H1 (cell line): ENCODE results near the gene PRDM2. TPM values are rescaled to one million over a fixed set of nuclear protein-coding genes. Genes with fewer than 3 reads are reported as not detected.
A peak's percentile ranks its signal among the peaks of the same experiment; 100 is the strongest.

ENCODE experiments used
- CTCF ChIA-PET: fragments of 300-600 bp; sonication (Branson Sonifier 250); formaldehyde crosslinking; loops from one replicate; lab custom pipeline; 2021; ENCODE audit not compliant: partially characterized antibody; lab: Charles Lee
- POLR2A ChIA-PET: fragments of 300-600 bp; sonication (Branson Sonifier 250); formaldehyde crosslinking; loops from one replicate; lab custom pipeline; 2021; ENCODE audit warnings: inconsistent platforms; ENCODE audit not compliant: partially characterized antibody; lab: Charles Lee
- DNase-seq, 2 experiments: peaks; one replicate each; pipeline versions ENCODE4 v3.0.0 to v3.0.0-alpha.2; 2010 to 2022; ENCODE audit warnings: low spot score in 2 of 2, low read depth in 1 of 2, mixed read lengths in 1 of 2
- FAIRE-seq: peaks from 2 replicates; lab custom pipeline; 2011; peaks lifted over from hg19 to GRCh38; lab: Jason Lieb, UNC
- H2AFZ ChIP-seq: 2 replicates; pipeline ENCODE4 v1.8.1; 2012; ENCODE audit warnings: low read length, inconsistent platforms
- H2AK5ac ChIP-seq: 2 replicates; pipeline ENCODE4 v1.6.1; 2013; ENCODE audit warnings: low read depth, low read length
- H2BK120ac ChIP-seq: replicated peaks from 2 replicates; pipeline ENCODE3; 2013; ENCODE audit warnings: low read depth, low read length, inconsistent platforms
- H2BK12ac ChIP-seq: 2 replicates; pipeline ENCODE4 v1.6.1; 2013; ENCODE audit warnings: low read depth, low read length
- H2BK15ac ChIP-seq: 2 replicates; pipeline ENCODE4 v1.6.1; 2013; ENCODE audit warnings: low read length
- H2BK20ac ChIP-seq: 2 replicates; pipeline ENCODE4 v1.6.1; 2013; ENCODE audit warnings: low read length
- H2BK5ac ChIP-seq: 2 replicates; pipeline ENCODE4 v1.6.1; 2013; ENCODE audit warnings: low read depth, low read length
- H3K14ac ChIP-seq: 2 replicates; pipeline ENCODE4 v1.6.1; 2013; ENCODE audit warnings: inconsistent platforms; ENCODE audit not compliant: insufficient read length
- H3K18ac ChIP-seq: 2 replicates; pipeline ENCODE4 v1.6.1; 2013; ENCODE audit warnings: low read length; ENCODE audit errors: extremely low read depth
- H3K23ac ChIP-seq: 2 replicates; pipeline ENCODE4 v1.6.1; 2013; ENCODE audit warnings: inconsistent platforms; ENCODE audit not compliant: insufficient read length
- H3K23me2 ChIP-seq: 2 replicates; pipeline ENCODE4 v1.6.1; 2013; ENCODE audit warnings: low read depth, low read length
- H3K27ac ChIP-seq: 2 replicates; pipeline ENCODE4 v1.6.1; 2011; ENCODE audit warnings: low read depth, low read length, inconsistent platforms
- H3K27me3 ChIP-seq, 4 experiments: replicated peaks in 1 of 4; 1 replicate in 1 of 4; 2 replicates in 3 of 4; pipeline versions ENCODE4 v1.6.1 to v1.8.1; 2011 to 2013; ENCODE audit warnings: low read length in 3 of 4, mild to moderate bottlenecking in 3 of 4, inconsistent platforms in 2 of 4, mixed read lengths in 2 of 4, moderate library complexity in 1 of 4; ENCODE audit not compliant: control insufficient read depth in 3 of 4, insufficient read depth in 3 of 4; ENCODE audit errors: extremely low read depth in 1 of 4
- H3K36me3 ChIP-seq, 4 experiments: 2 replicates each; pipeline versions ENCODE4 v1.6.1 to v1.8.1; 2011 to 2013; ENCODE audit warnings: mild to moderate bottlenecking in 4 of 4, low read length in 3 of 4, moderate library complexity in 2 of 4, control low read depth in 1 of 4, inconsistent platforms in 1 of 4; ENCODE audit not compliant: insufficient read depth in 4 of 4, control insufficient read depth in 2 of 4
- H3K4ac ChIP-seq: replicated peaks from 2 replicates; pipeline ENCODE3; 2013; ENCODE audit warnings: low read length, low read depth, mixed read lengths, inconsistent platforms; ENCODE audit not compliant: insufficient read length
- H3K4me1 ChIP-seq, 4 experiments: replicated peaks in 1 of 4; 1 replicate in 1 of 4; 2 replicates in 3 of 4; pipeline versions ENCODE4 v1.6.1 to v1.8.1; 2011 to 2013; ENCODE audit warnings: low read length in 3 of 4, inconsistent platforms in 2 of 4, mixed read lengths in 1 of 4; ENCODE audit not compliant: insufficient read depth in 4 of 4, control insufficient read depth in 3 of 4
- H3K4me2 ChIP-seq, 2 experiments: 2 replicates each; pipeline versions ENCODE4 v1.6.1 to v1.8.1; 2011 to 2013; ENCODE audit warnings: low read depth in 2 of 2, low read length in 2 of 2, control low read depth in 1 of 2, inconsistent platforms in 1 of 2, mild to moderate bottlenecking in 1 of 2; ENCODE audit not compliant: insufficient read depth in 1 of 2
- H3K4me3 ChIP-seq, 4 experiments: fragments of 200-600, 300-600 bp in 1 of 4; sonication (generic), shearing (Covaris generic), sonication (Bioruptor Twin) in 1 of 4; 2 replicates each; pipeline versions ENCODE4 v1.5.1 to v1.8.1; 2011 to 2016; ENCODE audit warnings: low read length in 4 of 4, low read depth in 3 of 4, control low read depth in 2 of 4, inconsistent platforms in 2 of 4, mild to moderate bottlenecking in 2 of 4, mixed read lengths in 1 of 4, moderate library complexity in 1 of 4; ENCODE audit not compliant: insufficient read depth in 2 of 4; ENCODE audit errors: extremely low read depth in 1 of 4
- H3K56ac ChIP-seq: replicated peaks from 2 replicates; pipeline ENCODE3; 2013; ENCODE audit warnings: low read depth, mild to moderate bottlenecking, mixed read lengths, low read length, inconsistent platforms; ENCODE audit not compliant: insufficient read length
- H3K79me1 ChIP-seq: 2 replicates; pipeline ENCODE4 v1.6.1; 2013; ENCODE audit warnings: low read depth, low read length, control low read depth
- H3K79me2 ChIP-seq, 2 experiments: 2 replicates each; pipeline versions ENCODE4 v1.6.1 to v1.8.1; 2012 to 2013; ENCODE audit warnings: low read length in 2 of 2, mild to moderate bottlenecking in 2 of 2, inconsistent platforms in 1 of 2; ENCODE audit not compliant: insufficient read depth in 2 of 2, control insufficient read depth in 1 of 2
- H3K9ac ChIP-seq, 4 experiments: replicated peaks in 1 of 4; 1 replicate in 1 of 4; 2 replicates in 3 of 4; pipeline versions ENCODE4 v1.6.1 to v1.8.1; 2011 to 2013; ENCODE audit warnings: low read depth in 3 of 4, low read length in 3 of 4, control low read depth in 2 of 4, mild to moderate bottlenecking in 2 of 4, moderate library complexity in 2 of 4, inconsistent platforms in 1 of 4; ENCODE audit errors: extremely low read depth in 1 of 4
- H3K9me3 ChIP-seq, 2 experiments: 2 replicates each; pipeline versions ENCODE4 v1.6.1 to v1.8.1; 2012 to 2013; ENCODE audit warnings: mild to moderate bottlenecking in 2 of 2, moderate library complexity in 2 of 2, control low read depth in 1 of 2, inconsistent platforms in 1 of 2, low read depth in 1 of 2, low read length in 1 of 2, mixed read lengths in 1 of 2; ENCODE audit not compliant: insufficient read depth in 2 of 2
- H4K20me1 ChIP-seq, 2 experiments: replicated peaks in 1 of 2; 2 replicates each; pipeline versions ENCODE3 to v1.8.1; 2011 to 2013; ENCODE audit warnings: inconsistent platforms in 2 of 2, low read length in 2 of 2, mild to moderate bottlenecking in 1 of 2; ENCODE audit not compliant: insufficient read depth in 2 of 2, control insufficient read depth in 1 of 2
- H4K5ac ChIP-seq: 2 replicates; pipeline ENCODE4 v1.6.1; 2013; ENCODE audit warnings: low read length, low read depth, mixed read lengths, inconsistent platforms; ENCODE audit not compliant: insufficient read length
- H4K8ac ChIP-seq: 2 replicates; pipeline ENCODE4 v1.8.0; 2013; ENCODE audit warnings: mild to moderate bottlenecking, moderate library complexity, low read length, inconsistent platforms; ENCODE audit not compliant: insufficient read depth; ENCODE audit errors: extremely low read depth
- H4K91ac ChIP-seq: replicated peaks from 2 replicates; pipeline ENCODE3; 2013; ENCODE audit warnings: low read length, mixed read lengths, inconsistent platforms; ENCODE audit not compliant: insufficient read length
- ATF2 ChIP-seq: IDR thresholded peaks from 2 replicates; pipeline ENCODE4 v1.6.1; 2012; ENCODE audit warnings: low read length, inconsistent platforms
- CHD1 ChIP-seq: IDR thresholded peaks from 2 replicates; pipeline ENCODE4 v1.6.1; 2012; ENCODE audit warnings: low read depth, low read length, improper control_type of control experiment
- EP300 ChIP-seq, 2 experiments: IDR thresholded peaks; 1 replicate in 1 of 2; 2 replicates in 1 of 2; pipeline ENCODE4 v1.6.1; 2011 to 2012; ENCODE audit warnings: low read depth in 2 of 2, low read length in 2 of 2, mild to moderate bottlenecking in 2 of 2, borderline replicate concordance in 1 of 2, inconsistent platforms in 1 of 2, moderate library complexity in 1 of 2
- EZH2 ChIP-seq: fragments of 200-600 bp; sonication (generic); IDR thresholded peaks from 2 replicates; pipeline ENCODE4 v1.7.1; 2012; ENCODE audit warnings: low read depth, mild to moderate bottlenecking, moderate library complexity, low read length, inconsistent platforms; ENCODE audit not compliant: severe bottlenecking
- KDM1A ChIP-seq: fragments of 200-600, 300-600 bp; sonication (generic); IDR thresholded peaks from 2 replicates; pipeline ENCODE4 v1.7.1; 2016; ENCODE audit warnings: mild to moderate bottlenecking, low read length, borderline replicate concordance
- PHF8 ChIP-seq: fragments of 200-600 bp; sonication (generic); conservative IDR thresholded peaks from 2 replicates; pipeline ENCODE4 v1.7.1; 2012; ENCODE audit warnings: low read depth, mild to moderate bottlenecking, inconsistent platforms, low read length, moderate library complexity
- POLR2AphosphoS5 ChIP-seq: IDR thresholded peaks from 2 replicates; pipeline ENCODE4 v1.6.1; 2011; ENCODE audit warnings: low read depth, low read length
- SIX5 ChIP-seq: IDR thresholded peaks from 2 replicates; pipeline ENCODE4 v1.6.1; 2011; ENCODE audit warnings: mild to moderate bottlenecking, low read depth, low read length
- TAF7 ChIP-seq: optimal IDR thresholded peaks from 2 replicates; pipeline ENCODE3; 2011; ENCODE audit warnings: low read depth, mild to moderate bottlenecking, inconsistent platforms, low read length, moderate library complexity, borderline replicate concordance
- TEAD4 ChIP-seq: IDR thresholded peaks from 2 replicates; pipeline ENCODE4 v1.6.1; 2012; ENCODE audit warnings: low read depth, low read length, inconsistent platforms, mixed read lengths
- WGBS, 2 experiments: shearing (Covaris generic) in 1 of 2; methylation state at CpG; one replicate each; pipeline versions ENCODE4 v1.1.6 to v1.1.7; 2013 to 2015; ENCODE audit warnings: low lambda C conversion rate in 2 of 2, mixed read lengths in 2 of 2, inconsistent platforms in 1 of 2, low coverage in 1 of 2, missing lambda C conversion rate in 1 of 2; ENCODE audit not compliant: insufficient replicate concordance in 2 of 2, insufficient coverage in 1 of 2, insufficient read length in 1 of 2; ENCODE audit errors: extremely low coverage in 1 of 2, missing lambda C conversion rate in 1 of 2; 5-methylcytosine and 5-hydroxymethylcytosine counted together
- polyA plus RNA-seq, 7 experiments: library from polyadenylated mRNA; depleted of rRNA in 3 of 7; stranded (reverse) in 5 of 7; unstranded in 2 of 7; fragments of >200 nt in 5 of 7; fragments of 200-250 nt in 2 of 7; gene quantifications; 1 replicate in 5 of 7; 2 replicates in 1 of 7; 4 replicates in 1 of 7; pipeline versions ENCODE4 v1.2.1 to v1.2.3, GENCODE V29; 2011 to 2013; ENCODE audit warnings: missing spikeins in 2 of 7, mixed read lengths in 2 of 7
- total RNA-seq: library from RNA; stranded (reverse); fragmentation: NEBNext Ultra II Directional; extraction: Animal tissue kit (Norgen Biotek cat#: 25700); gene quantifications from 2 replicates; pipeline ENCODE4 v1.2.1, GENCODE V29; 2021

The PRDM2 gene
- total and polyA plus RNA-seq, 2 of the 8 experiments (the other 6 are each of a cell fraction or from before 2014, with no cell fraction given) = 5.8 to 21.2 TPM

GRCh38 chr1:13701271-13701640 is 1.3 kb downstream of the PRDM2 start:
- H3K4me3 ChIP-seq = peak overlapping the region in 1 of 4 experiments; percentile 83; a peak in 2 of 8 replicates
- POLR2A ChIA-PET = no interaction called here
- no peak for TF ChIP-seq EP300 (IDR thresholded peaks at IDR 0.05; ENCODE audit: borderline replicate concordance in 1 of 2, low read depth in 2 of 2, low read length in 2 of 2)
- no peak for TF ChIP-seq TAF7
- no peak for TF ChIP-seq PHF8
- no peak for TF ChIP-seq KDM1A
- no peak for TF ChIP-seq CHD1
- no peak for TF ChIP-seq POLR2AphosphoS5
- TF ChIP-seq TEAD4 = no peak
- TF ChIP-seq EZH2 = no peak
- no peak for TF ChIP-seq ATF2
- TF ChIP-seq SIX5 = no peak

More at GRCh38 chr1:13701271-13701640, 1.3 kb downstream of the PRDM2 start:
- no peak overlapping the region for H3K14ac ChIP-seq
- no peak overlapping the region for H2BK20ac ChIP-seq
- DNase-seq (no peak), FAIRE-seq (no peak)
- H2BK120ac ChIP-seq = no peak overlapping the region
- H3K4me1 ChIP-seq = peaks cover 0 to 7% (median 2%) of the 10 kb centered on the region in 4 experiments; a peak in 3 of 7 replicates
- no peak overlapping the region for H3K4ac ChIP-seq
- no peak overlapping the region for H3K23ac ChIP-seq
- no peak overlapping the region for H2BK12ac ChIP-seq
- no peak overlapping the region for H4K5ac ChIP-seq
- H4K20me1 ChIP-seq = peaks cover 2 to 3% of the 10 kb centered on the region in 2 experiments
- WGBS, 2 experiments = 90% methylated on average over 6 of the region's 6 CpGs; no CpG with 5 or more reads in 1 of the 2 experiments
- peaks cover 9 to 11% of the 10 kb centered on the region in 2 experiments; a peak in 3 of 4 replicates for H3K9me3 ChIP-seq
- H3K9ac ChIP-seq = no peak overlapping the region; a peak in 1 of 7 replicates
- H3K18ac ChIP-seq = no peak overlapping the region
- H2AFZ ChIP-seq = no peak overlapping the region
- no peak overlapping the region for H3K27ac ChIP-seq
- no peak overlapping the region for H4K8ac ChIP-seq
- H2AK5ac ChIP-seq = no peak overlapping the region
- no peak overlapping the region for H3K56ac ChIP-seq
- H2BK5ac ChIP-seq = no peak overlapping the region
- H3K36me3 ChIP-seq = no peaks in the 10 kb centered on the region
- H3K4me2 ChIP-seq = peak overlapping the region; percentile 70 to 79; a peak in 2 of 4 replicates
- CTCF ChIA-PET = interaction anchor here (0.8 kb wide), 1 partner anchor 10 kb away, joined by 3 read pairs; no protein-coding TSS in a partner anchor
- H2BK15ac ChIP-seq = no peak overlapping the region
- H3K23me2 ChIP-seq = peaks cover 4% of the 10 kb centered on the region
- no peak overlapping the region for H4K91ac ChIP-seq
- no peaks in the 10 kb centered on the region for H3K79me1 ChIP-seq
- H3K27me3 ChIP-seq = peaks cover 1 to 18% (median 14%) of the 10 kb centered on the region in 4 experiments
- H3K79me2 ChIP-seq = peaks cover 0 to 33% of the 10 kb centered on the region in 2 experiments; a peak in 2 of 4 replicates
